Ovary (tissue), 10 donors: ENCODE data around the gene CT45A10. TPM values are rescaled to one million over a fixed set of nuclear protein-coding genes. Genes with fewer than 3 reads are reported as not detected.
"Not testable (repeated sequence)": the region's sequence is repeated elsewhere in the genome, so short reads cannot be mapped to it uniquely, and the experiment has no call there.

Experiments
- DNase-seq, 5 donors: peaks; one replicate each; pipeline ENCODE4 v3.0.0-alpha.2; 2019 to 2020
- H3K27ac ChIP-seq, 2 donors: fragments of 200-600 bp; one replicate each; pipeline versions ENCODE4 v1.5.1 to v1.8.0; 2019 to 2022
- H3K27me3 ChIP-seq: fragments of 200-600 bp; one replicate; pipeline ENCODE4 v1.8.0; 2022
- H3K36me3 ChIP-seq: fragments of 200-600 bp; sonication (generic); one replicate; pipeline ENCODE4 v1.5.1; 2019
- H3K4me1 ChIP-seq: one replicate; pipeline ENCODE4 v1.8.1; 2013; ENCODE audit warnings: mild to moderate bottlenecking, moderate library complexity; ENCODE audit not compliant: insufficient read depth
- H3K4me3 ChIP-seq: fragments of 200-600 bp; sonication (generic); one replicate; pipeline ENCODE4 v1.5.1; 2017
- H3K9me3 ChIP-seq, 2 donors: fragments of 200-600 bp in 1 of 2; sonication (generic) in 1 of 2; one replicate each; pipeline versions ENCODE4 v1.5.1 to v1.8.1; 2013 to 2019; ENCODE audit warnings: mild to moderate bottlenecking in 1 of 2, moderate library complexity in 1 of 2
- CTCF ChIP-seq, 3 donors: fragments of 450-650 bp in 2 of 3; fragments of 200-600 bp in 1 of 3; IDR thresholded peaks; one replicate each; pipeline versions ENCODE4 v1.5.1 to v1.8.0; 2016 to 2022; ENCODE audit warnings: antibody characterized with exemption in 3 of 3, mild to moderate bottlenecking in 1 of 3
- EP300 ChIP-seq: sonication (generic); formaldehyde crosslinking; IDR thresholded peaks from one replicate; pipeline ENCODE4 v1.6.1; 2017; ENCODE audit warnings: antibody characterized with exemption
- POLR2A ChIP-seq: fragments of 450-650 bp; IDR thresholded peaks from one replicate; pipeline ENCODE4 v1.6.1; 2017; ENCODE audit warnings: antibody characterized with exemption, mild to moderate bottlenecking, moderate library complexity
- WGBS, 3 donors: extraction: QIAGEN DNeasy Blood & Tissue Kit in 1 of 3; methylation state at CpG; one replicate each; pipeline versions ENCODE4 v1.1.5 to v1.1.7; 2013 to 2017; 5-methylcytosine and 5-hydroxymethylcytosine counted together
- intact Hi-C, 4 donors: fragments of 100-400 bp; cut with DNase I; formaldehyde crosslinking; loops; one replicate each; pipeline versions ENCODE4 v1.11.0 to v1.15.1; 2022 to 2023
- long read RNA-seq, 3 donors: library from polyadenylated mRNA in 2 of 3; unstranded in 2 of 3; transcript quantifications; one replicate each; pipeline ENCODE4 v2.0.0 and lab custom pipeline, GENCODE V29; 2021 to 2026
- polyA plus RNA-seq, 2 donors: library from polyadenylated mRNA; stranded (reverse); fragments of 200-250 nt in 1 of 2; fragments of 350-450 nt in 1 of 2; fragmentation: Illumina TruSeq in 1 of 2; extraction: RNeasy Lipid Tissue Mini Kit (QIAGEN cat#74804) in 1 of 2; gene quantifications; one replicate each; pipeline ENCODE4 v1.2.3, GENCODE V29; 2013 to 2014
- total RNA-seq, 7 donors: library from RNA; depleted of rRNA in 2 of 7; stranded (reverse); fragments of >200 nt in 2 of 7; fragmentation: NEBNext Ultra II Directional in 3 of 7; extraction: Animal tissue kit (Norgen Biotek cat#: 25700) in 3 of 7; gene quantifications; one replicate each; pipeline versions ENCODE4 v1.1.0 to v1.2.4, GENCODE V29; 2016 to 2023
- donor health status: DM: no; HTN: no; CAD: no; lungs with moderate emphysema.
- donor health status: DM: no; HTN: no; CAD: no.
- donor health status: Bipolar disorder and iron deficiency.
- donor health status: DM: yes; HTN: yes; CAD: no.
- donor health status: DM: no; HTN: no; CAD: no.
- donor health status: DM: yes; HTN: yes; CAD: no.

Gene CT45A10
- total RNA-seq (under 1 TPM in 1 of 7 donors, not detected in 6; 0.92 TPM), polyA plus RNA-seq (not detected)
- long read RNA-seq, donor 1, result 0 reads
- long read RNA-seq, donor 2, result 0 reads
- long read RNA-seq, donor 3, result 0 reads

GRCh38 chrX:135893294-135893817 lies at the start of gene CT45A10, which contains the start of gene SAGE1:
TSS of gene CT45A10 (minus strand) at chrX:135893444. CDS start at chrX:135885344, 8,100 bp downstream.
TSS of gene SAGE1 (plus strand) at chrX:135893716. CDS start at chrX:135896243, 2,527 bp downstream.
- WGBS, 3 donors, result 76 to 80% (median 80%) methylated on average over 22 of the region's 22 CpGs
- no peaks in the 10 kb centered on the region for H3K27me3 ChIP-seq
- no peak within 1 kb of the TSS for H3K4me3 ChIP-seq
- H3K9me3 ChIP-seq, result no peaks in the 10 kb centered on the region
- no peak within 1 kb of the TSS for H3K27ac ChIP-seq
- intact Hi-C loops, result no loop called here
- H3K36me3 ChIP-seq, result no peaks in the 10 kb centered on the region
- DNase-seq, result no peak
- TF ChIP-seq EP300, result no peak
- no peak for TF ChIP-seq POLR2A
- TF ChIP-seq CTCF (IDR thresholded peaks at IDR 0.05), result no peak
- no peaks in the 10 kb centered on the region for H3K4me1 ChIP-seq

- H3K4me3 ChIP-seq, result no peak overlapping the region
- no peaks in the 10 kb centered on the region for H3K4me1 ChIP-seq
- peak in 3 of 5 donors; percentile 19 to 40 (median 21) for DNase-seq
- H3K36me3 ChIP-seq, result no peaks in the 10 kb centered on the region
- peak in 2 of 3 donors; percentile 21 to 27 for TF ChIP-seq CTCF (IDR thresholded peaks at IDR 0.05)
- no peak for TF ChIP-seq EP300
- H3K9me3 ChIP-seq, result no peaks in the 10 kb centered on the region
- no peak overlapping the region for H3K27ac ChIP-seq
- intact Hi-C loops, result no loop called here
- no peaks in the 10 kb centered on the region for H3K27me3 ChIP-seq
- 36 to 43% (median 41%) methylated on average over 19 of the region's 19 CpGs for WGBS, 3 donors
Measured at GRCh38 chrX:135931644-135932487, 38.6 kb upstream of the CT45A10 start.

- 19 to 32% (median 28%) methylated on average over 2 of the region's 2 CpGs for WGBS, 3 donors
- Histone ChIP-seq H3K27ac (no peak overlapping the region), H3K4me1 (no peaks in the 10 kb centered on the region), H3K9me3 (no peaks in the 10 kb centered on the region), H3K36me3 (no peaks in the 10 kb centered on the region), H3K27me3 (no peaks in the 10 kb centered on the region), H3K4me3 (no peak overlapping the region)
- no peak for DNase-seq
- intact Hi-C loops, result no loop called here
- TF ChIP-seq CTCF (IDR thresholded peaks at IDR 0.05), result no peak
- no peak for TF ChIP-seq EP300
- no peak for TF ChIP-seq POLR2A
Measured at GRCh38 chrX:135927897-135928296, 34.7 kb upstream of the CT45A10 start.

- Histone ChIP-seq H3K4me3 (no peak overlapping the region), H3K9me3 (no peaks in the 10 kb centered on the region), H3K27ac (no peak overlapping the region), H3K36me3 (no peaks in the 10 kb centered on the region), H3K27me3 (no peaks in the 10 kb centered on the region), H3K4me1 (no peaks in the 10 kb centered on the region)
- TF ChIP-seq POLR2A (no peak), CTCF (IDR thresholded peaks at IDR 0.05) (no peak), EP300 (no peak)
- 51 to 52% (median 52%) methylated on average over 5 of the region's 5 CpGs for WGBS, 3 donors
- no peak for DNase-seq
- intact Hi-C loops, result no loop called here
Measured at GRCh38 chrX:135923353-135923752, 30.1 kb upstream of the CT45A10 start.

GRCh38 chrX:135920516-135920915 lies 27.3 kb upstream of the CT45A10 start:
- WGBS, 3 donors, result 17 to 21% (median 18%) methylated on average over 1 of the region's 1 CpG
- H3K4me1 ChIP-seq, H3K36me3 ChIP-seq, H3K27ac ChIP-seq, H3K27me3 ChIP-seq, DNase-seq, H3K9me3 ChIP-seq, intact Hi-C loops, H3K4me3 ChIP-seq: not testable (repeated sequence)
